ENCODE data around the gene KCNB1.
"Not testable (repeated sequence)": the region's sequence is repeated elsewhere in the genome, so short reads cannot be mapped to it uniquely, and the experiment has no call there.

The KCNB1 gene

GRCh38 chr20:49314052-49314451 lies 168.4 kb downstream of the KCNB1 start:
- not testable (repeated sequence) for H2BK5ac ChIP-seq (ENCODE audit: low read depth, low read length, poor library complexity, severe bottlenecking); H4K8ac ChIP-seq (ENCODE audit: low read length)
- WGBS, result 68% methylated on average over 2 of the region's 2 CpGs

More at GRCh38 chr20:49314052-49314451, 168.4 kb downstream of the KCNB1 start:
- not testable (repeated sequence) for H3K4ac ChIP-seq (ENCODE audit: low read depth in 1 of 2, low read length in 2 of 2); H3K27ac ChIP-seq (ENCODE audit: low read length, poor library complexity, severe bottlenecking); DNase-seq; H3K4me3 ChIP-seq (ENCODE audit: insufficient read depth in 1 of 2, low read depth in 1 of 2, low read length in 2 of 2); H3K79me1 ChIP-seq (replicated peaks; ENCODE audit: low read length, poor library complexity, severe bottlenecking); H2BK12ac ChIP-seq (ENCODE audit: low read length in 2 of 2); H2BK15ac ChIP-seq (ENCODE audit: low read depth, poor library complexity, severe bottlenecking); H2AK5ac ChIP-seq (ENCODE audit: low read length, severe bottlenecking); H2AFZ ChIP-seq (ENCODE audit: low read depth, low read length); H3K23ac ChIP-seq (ENCODE audit: low read length in 2 of 2); H3K36me3 ChIP-seq (ENCODE audit: control insufficient read depth in 1 of 2, insufficient read depth in 2 of 2, low read depth in 1 of 2, low read length in 2 of 2); H3K4me2 ChIP-seq (ENCODE audit: low read length, poor library complexity, severe bottlenecking); H3K9me3 ChIP-seq (ENCODE audit: control insufficient read depth, low read length); H4K91ac ChIP-seq (ENCODE audit: low read length); H3K14ac ChIP-seq (ENCODE audit: low read length in 2 of 2); H2BK120ac ChIP-seq (ENCODE audit: low read depth, low read length); H3K18ac ChIP-seq (ENCODE audit: low read depth in 1 of 2, low read length in 2 of 2); H3K9ac ChIP-seq (ENCODE audit: low read length)
- H3K4me1 ChIP-seq (ENCODE audit: control insufficient read depth, insufficient read depth, low read depth, low read length), result peaks cover 11% of the 10 kb centered on the region
- peaks cover 57 to 67% of the 10 kb centered on the region in 2 experiments for H3K27me3 ChIP-seq (ENCODE audit: control insufficient read depth in 1 of 2, insufficient read depth in 1 of 2, low read length in 2 of 2)
